Aorta (tissue), 5 donors: Measurements from ENCODE around the gene SUSD6. TPM values are rescaled to one million over a fixed set of nuclear protein-coding genes. Genes with fewer than 3 reads are reported as not detected.
A peak's percentile ranks its signal among the peaks of the same experiment; 100 is the strongest.
"Not testable (repeated sequence)": the region's sequence is repeated elsewhere in the genome, so short reads cannot be mapped to it uniquely, and the experiment has no call there.

Source experiments
- ATAC-seq: fragments of 200-7000 bp; cut with Tn5 transposase; one replicate; pipeline ENCODE4 v1.9.1; 2022; ENCODE audit warnings: moderate library complexity; ENCODE audit not compliant: low FRiP score
- DNase-seq, 2 donors: peaks; one replicate each; pipeline ENCODE4 v3.0.0-alpha.2; 2020
- H3K27ac ChIP-seq, 2 donors: one replicate each; pipeline ENCODE4 v1.5.1; 2013; ENCODE audit warnings: low read length in 2 of 2, mild to moderate bottlenecking in 2 of 2, moderate library complexity in 2 of 2, control low read depth in 1 of 2, inconsistent platforms in 1 of 2, low read depth in 1 of 2
- H3K27me3 ChIP-seq, 2 donors: one replicate each; pipeline ENCODE4 v1.6.1; 2013; ENCODE audit warnings: control low read depth in 1 of 2, low read length in 1 of 2, mild to moderate bottlenecking in 1 of 2, moderate library complexity in 1 of 2; ENCODE audit not compliant: insufficient read depth in 2 of 2, control insufficient read depth in 1 of 2
- H3K36me3 ChIP-seq, 2 donors: one replicate each; pipeline ENCODE4 v1.6.1; 2013; ENCODE audit warnings: control low read depth in 1 of 2, low read length in 1 of 2, mild to moderate bottlenecking in 1 of 2; ENCODE audit not compliant: insufficient read depth in 2 of 2, control insufficient read depth in 1 of 2
- H3K4me1 ChIP-seq, 2 donors: one replicate each; pipeline ENCODE4 v1.6.1; 2013; ENCODE audit warnings: low read length in 2 of 2, control low read depth in 1 of 2, mild to moderate bottlenecking in 1 of 2, moderate library complexity in 1 of 2; ENCODE audit not compliant: insufficient read depth in 2 of 2, control insufficient read depth in 1 of 2
- H3K4me3 ChIP-seq, 2 donors: one replicate each; pipeline ENCODE4 v1.5.1; 2013; ENCODE audit warnings: low read length in 2 of 2, control low read depth in 1 of 2, mild to moderate bottlenecking in 1 of 2
- H3K9me3 ChIP-seq: one replicate; pipeline ENCODE4 v1.6.1; 2013; ENCODE audit warnings: mild to moderate bottlenecking, low read length; ENCODE audit not compliant: control insufficient read depth
- WGBS, 2 donors: extraction: QIAGEN DNeasy Blood & Tissue Kit; methylation state at CpG; one replicate each; pipeline ENCODE4 v1.1.7; 2013; 5-methylcytosine and 5-hydroxymethylcytosine counted together
- intact Hi-C, 2 donors: fragments of 100-400 bp; cut with DNase I; formaldehyde crosslinking; loops; one replicate each; pipeline versions ENCODE4 v1.14.2 to v1.15.0; 2022
- polyA plus RNA-seq, 2 donors: library from polyadenylated mRNA; stranded (reverse); fragments of 200-250 nt; gene quantifications; one replicate each; pipeline ENCODE4 v1.2.3, GENCODE V29; 2013
- total RNA-seq, 2 donors: library from RNA; stranded (reverse); fragmentation: NEBNext Ultra II Directional; extraction: Animal tissue kit (Norgen Biotek cat#: 25700); gene quantifications; one replicate each; pipeline ENCODE4 v1.2.1, GENCODE V29; 2021
- donor health status: healthy with polysubstance abuse.
- donor health status: Bipolar disorder and iron deficiency.
- donor health status: DM: no; HTN: no; CAD: no.
- donor health status: DM: no; HTN: no; CAD: no.
- donor health status: DM: yes; HTN: yes; CAD: no.

The SUSD6 gene
- total and polyA plus RNA-seq, 4 donors: 7.4 to 59.9 (median 33.7) TPM

DNA sequence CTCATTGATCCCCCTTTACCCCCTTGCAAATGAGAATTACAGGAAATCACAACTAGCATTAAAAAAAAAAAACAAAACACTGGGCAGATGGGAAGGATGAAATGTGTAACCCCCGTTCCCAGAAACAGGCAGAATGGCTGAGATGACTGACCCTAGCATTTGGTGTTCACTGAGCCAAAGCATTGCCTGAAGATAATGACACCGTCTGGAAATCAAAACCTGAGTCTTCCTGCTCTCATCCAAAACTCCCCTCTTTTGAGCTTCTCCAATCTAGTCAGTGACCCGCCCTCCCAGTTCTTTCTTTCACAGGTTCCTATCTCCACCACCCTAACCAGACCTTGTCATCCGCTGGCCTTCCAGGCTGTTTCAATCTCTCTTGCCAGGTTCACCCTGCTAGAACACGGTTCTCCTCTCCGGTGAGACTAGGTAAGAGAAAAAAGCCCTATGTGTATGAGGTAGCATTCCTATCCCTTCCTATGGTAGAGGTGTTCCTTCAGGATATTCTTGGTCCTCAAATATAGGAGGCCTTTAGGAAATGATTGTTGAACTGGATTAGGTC, 21.3 kb downstream of the SUSD6 start:
- intact Hi-C loops: no loop called here
- no peak overlapping the region for H3K4me3 ChIP-seq
- H3K4me1 ChIP-seq: peaks cover 7 to 29% of the 10 kb centered on the region in 2 donors
- no peak overlapping the region for H3K27ac ChIP-seq
- no peaks in the 10 kb centered on the region for H3K36me3 ChIP-seq
- no peaks in the 10 kb centered on the region for H3K9me3 ChIP-seq
- WGBS, 2 donors: 85 to 92% methylated on average over 6 of the region's 6 CpGs
- H3K27me3 ChIP-seq: no peaks in the 10 kb centered on the region
- ATAC-seq (no peak), DNase-seq (no peak)

DNA sequence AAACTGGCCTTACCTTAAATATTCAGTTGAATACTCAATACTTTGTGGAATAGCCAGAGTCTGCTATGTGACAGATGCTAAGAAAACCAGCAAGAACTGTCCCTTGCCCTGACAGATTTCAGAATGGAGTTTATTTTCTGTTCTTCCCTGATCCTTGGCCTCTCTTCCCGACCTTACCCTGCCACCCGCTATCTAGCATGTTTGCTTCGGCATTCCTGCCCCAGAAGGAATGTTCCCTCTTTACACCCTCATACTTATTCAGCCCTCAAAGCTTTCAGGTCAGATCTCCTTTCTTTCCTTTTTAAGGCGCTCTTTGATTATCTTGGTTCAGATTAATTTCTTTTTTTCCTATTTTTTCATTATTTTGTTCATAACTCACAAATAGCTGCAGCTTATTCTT, 21.8 kb downstream of the SUSD6 start:
- 32 to 40% methylated on average over 3 to 4 of the region's 4 CpGs for WGBS, 2 donors
- H3K4me1 ChIP-seq: peaks cover 7 to 29% of the 10 kb centered on the region in 2 donors

DNA sequence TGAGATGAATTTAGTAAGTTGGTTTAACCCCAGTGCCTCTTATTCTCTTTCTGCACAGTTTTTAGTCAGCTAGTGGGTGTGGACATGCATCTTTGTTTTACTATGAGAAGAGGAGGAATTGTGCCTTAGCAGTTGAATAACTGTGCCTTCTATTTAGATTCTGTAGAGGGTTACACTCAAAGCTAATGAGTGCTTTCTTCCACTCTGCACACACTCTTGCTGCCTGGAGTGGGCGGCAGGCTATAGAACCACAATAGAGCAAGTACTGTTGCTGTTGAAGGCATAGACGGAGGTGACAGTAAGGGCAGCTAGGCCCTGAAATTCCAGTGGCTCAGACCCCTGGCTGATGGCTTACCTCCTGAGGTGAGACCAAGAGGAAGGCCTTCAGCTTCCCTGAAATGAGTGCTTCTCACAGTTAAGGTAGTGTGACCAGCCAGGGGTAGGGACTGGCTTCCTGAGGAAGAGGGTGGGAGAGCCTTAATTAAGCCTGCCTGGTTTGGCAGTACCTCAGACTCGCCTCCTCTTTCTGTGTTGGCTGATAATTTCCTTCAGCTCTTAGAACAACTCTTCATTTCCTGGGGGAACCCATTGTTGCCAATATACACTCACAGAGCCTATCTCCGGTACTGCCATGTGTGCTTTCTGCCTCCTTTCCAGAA, 24.7 kb downstream of the SUSD6 start:
- Histone ChIP-seq H3K27ac (peak overlapping the region; percentile 44 to 49), H3K4me1 (peaks cover 4 to 29% of the 10 kb centered on the region in 2 donors), H3K4me3 (no peak overlapping the region), H3K36me3 (no peaks in the 10 kb centered on the region), H3K27me3 (no peaks in the 10 kb centered on the region), H3K9me3 (no peaks in the 10 kb centered on the region)
- WGBS, 2 donors: 34 to 41% methylated on average over 4 of the region's 4 CpGs
- ATAC-seq (no peak), DNase-seq (no peak)
- intact Hi-C loops: no loop called here

More for the DNA sequence above, 21.8 kb downstream of the SUSD6 start:
- no peaks in the 10 kb centered on the region for H3K36me3 ChIP-seq
- peak overlapping the region in 1 of 2 donors; percentile 8 for H3K27ac ChIP-seq
- intact Hi-C loops: no loop called here
- no peak for DNase-seq
- no peaks in the 10 kb centered on the region for H3K9me3 ChIP-seq
- ATAC-seq: no peak
- H3K27me3 ChIP-seq: no peaks in the 10 kb centered on the region
- no peak overlapping the region for H3K4me3 ChIP-seq

DNA sequence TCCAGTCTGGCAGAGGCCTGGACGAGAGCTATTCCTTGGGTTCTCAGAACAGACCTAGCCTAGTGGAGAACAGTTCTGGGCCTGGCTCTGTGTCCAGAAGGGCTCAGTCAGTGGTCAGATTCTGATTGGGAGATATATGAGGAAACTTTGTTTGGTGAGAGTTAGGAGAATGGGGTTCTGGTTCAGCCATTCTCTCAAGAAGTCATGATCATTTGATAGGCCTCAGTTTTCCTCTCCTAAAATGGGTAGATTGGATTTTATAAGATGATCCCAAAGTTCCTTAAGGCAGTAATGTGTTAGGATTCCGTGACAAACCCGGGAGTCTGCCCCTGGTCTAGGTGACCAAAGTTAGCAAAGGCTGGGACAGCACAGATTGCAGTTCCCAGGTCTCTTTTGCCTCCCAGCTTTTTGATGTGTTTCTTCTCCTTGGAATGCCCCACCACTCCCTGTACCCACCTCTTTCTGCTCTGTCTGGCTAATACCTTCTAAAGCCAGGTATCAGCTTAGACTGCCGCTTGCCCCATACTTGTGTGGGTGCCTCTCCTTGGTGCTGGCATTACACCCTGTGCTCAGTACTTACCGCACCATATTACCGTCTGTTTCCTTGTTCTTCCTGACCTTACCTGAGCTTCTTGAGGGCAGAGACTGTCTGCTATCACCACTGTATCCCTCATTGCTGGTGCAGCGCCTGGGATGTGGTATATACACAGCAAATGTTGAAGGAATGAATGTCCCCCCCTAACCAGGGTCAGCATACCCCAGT, 25.5 kb downstream of the SUSD6 start:
- Histone ChIP-seq H3K9me3 (no peaks in the 10 kb centered on the region), H3K36me3 (no peaks in the 10 kb centered on the region), H3K27me3 (no peaks in the 10 kb centered on the region), H3K4me3 (no peak overlapping the region), H3K4me1 (peaks cover 4 to 23% of the 10 kb centered on the region in 2 donors), H3K27ac (peak overlapping the region; percentile 44 to 49)
- 66 to 76% methylated on average over 7 of the region's 7 CpGs for WGBS, 2 donors
- ATAC-seq (no peak), DNase-seq (no peak)
- intact Hi-C loops: no loop called here

DNA sequence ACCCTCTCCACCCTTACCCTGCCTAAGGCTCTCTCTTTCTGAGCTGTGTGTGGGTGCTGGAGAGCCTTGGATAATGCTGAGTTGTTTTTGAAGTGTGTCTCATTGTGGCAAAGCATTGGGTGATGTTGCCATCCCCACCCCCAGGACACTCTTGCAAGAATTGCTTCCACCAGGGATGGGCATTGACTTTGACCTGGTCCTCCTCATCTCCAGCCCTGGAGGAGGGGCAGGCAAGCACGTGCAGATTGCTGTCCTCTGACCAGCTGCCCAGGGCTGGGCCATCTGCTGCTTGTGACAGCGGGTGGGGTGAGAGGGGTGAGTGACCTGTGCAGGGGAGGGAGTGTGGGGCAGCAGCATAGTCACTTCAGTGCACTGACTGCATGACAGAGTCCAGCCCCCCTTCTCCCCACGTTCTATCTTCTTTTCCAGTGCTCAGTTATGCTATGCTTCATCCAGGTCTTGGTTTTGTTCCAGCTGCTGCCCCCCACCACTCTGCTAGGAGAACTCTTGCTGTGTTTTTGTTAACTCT, 26.2 kb downstream of the SUSD6 start:
- 8 to 10% methylated on average over 3 of the region's 3 CpGs for WGBS, 2 donors
- H3K27me3 ChIP-seq: no peaks in the 10 kb centered on the region
- intact Hi-C loops: no loop called here
- H3K27ac ChIP-seq: no peak overlapping the region
- H3K36me3 ChIP-seq: no peaks in the 10 kb centered on the region
- peak in 1 of 2 donors; percentile 61 for DNase-seq
- ATAC-seq: peak; percentile 42
- peaks cover 4 to 21% of the 10 kb centered on the region in 2 donors for H3K4me1 ChIP-seq
- H3K9me3 ChIP-seq: no peaks in the 10 kb centered on the region
- H3K4me3 ChIP-seq: no peak overlapping the region

DNA sequence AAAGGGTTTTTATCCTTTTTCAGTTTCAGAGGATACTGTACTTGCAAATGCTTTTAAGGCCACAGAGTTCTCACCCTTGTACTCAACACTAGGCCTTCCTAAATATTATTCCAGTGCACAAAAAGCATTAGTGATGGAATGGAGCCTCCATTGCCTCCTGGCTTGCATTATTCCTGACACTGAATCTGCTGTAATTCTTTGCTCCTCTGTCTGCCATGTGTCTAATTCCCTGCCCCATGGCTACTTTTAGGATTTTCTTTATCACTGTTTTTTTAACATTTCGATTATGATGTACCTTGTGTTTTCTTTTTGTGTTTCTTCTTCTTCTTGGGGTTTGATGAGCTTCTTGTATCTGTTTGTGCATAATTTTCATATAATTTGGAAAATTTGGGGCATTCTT, 29.5 kb downstream of the SUSD6 start:
- DNase-seq (no peak), ATAC-seq (no peak)
- Histone ChIP-seq H3K4me3 (no peak overlapping the region), H3K4me1 (peaks cover 2 to 20% of the 10 kb centered on the region in 2 donors), H3K27me3 (no peaks in the 10 kb centered on the region), H3K27ac (no peak overlapping the region), H3K36me3 (no peaks in the 10 kb centered on the region), H3K9me3 (no peaks in the 10 kb centered on the region)
- intact Hi-C loops: no loop called here
- WGBS, 2 donors: 99 to 100% methylated on average over 1 of the region's 1 CpG

DNA sequence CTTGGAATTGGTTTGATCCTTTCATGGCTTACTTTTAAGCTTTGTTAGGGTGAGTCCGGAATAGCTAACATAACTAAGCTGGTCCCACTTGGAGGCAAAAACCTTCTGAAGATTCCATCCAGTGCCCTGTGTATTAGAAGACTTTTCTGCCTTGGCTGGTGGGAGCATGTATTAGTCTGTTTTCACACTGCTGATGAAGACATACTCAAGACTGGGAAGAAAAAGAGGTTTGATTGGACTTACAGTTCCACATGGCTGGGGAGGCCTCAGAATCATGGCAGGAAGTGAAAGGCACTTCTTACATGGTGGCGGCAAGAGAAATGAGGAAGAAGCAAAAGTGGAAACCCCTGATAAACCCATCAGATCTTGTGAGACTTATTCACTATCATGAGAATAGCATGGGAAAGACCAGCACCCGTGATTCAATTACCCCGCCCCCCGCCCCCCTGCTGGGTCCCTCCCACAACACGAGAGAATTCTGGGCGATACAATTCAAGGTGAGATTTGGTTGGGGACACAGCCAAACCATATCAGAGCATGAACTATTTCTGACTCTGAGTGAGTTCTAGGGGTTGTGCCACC, 30.9 kb downstream of the SUSD6 start:
- H3K4me1 ChIP-seq, H3K9me3 ChIP-seq, H3K27me3 ChIP-seq, H3K27ac ChIP-seq, intact Hi-C loops, DNase-seq, ATAC-seq, H3K4me3 ChIP-seq, H3K36me3 ChIP-seq: not testable (repeated sequence)
- WGBS, 2 donors: 84 to 88% methylated on average over 7 of the region's 7 CpGs

DNA sequence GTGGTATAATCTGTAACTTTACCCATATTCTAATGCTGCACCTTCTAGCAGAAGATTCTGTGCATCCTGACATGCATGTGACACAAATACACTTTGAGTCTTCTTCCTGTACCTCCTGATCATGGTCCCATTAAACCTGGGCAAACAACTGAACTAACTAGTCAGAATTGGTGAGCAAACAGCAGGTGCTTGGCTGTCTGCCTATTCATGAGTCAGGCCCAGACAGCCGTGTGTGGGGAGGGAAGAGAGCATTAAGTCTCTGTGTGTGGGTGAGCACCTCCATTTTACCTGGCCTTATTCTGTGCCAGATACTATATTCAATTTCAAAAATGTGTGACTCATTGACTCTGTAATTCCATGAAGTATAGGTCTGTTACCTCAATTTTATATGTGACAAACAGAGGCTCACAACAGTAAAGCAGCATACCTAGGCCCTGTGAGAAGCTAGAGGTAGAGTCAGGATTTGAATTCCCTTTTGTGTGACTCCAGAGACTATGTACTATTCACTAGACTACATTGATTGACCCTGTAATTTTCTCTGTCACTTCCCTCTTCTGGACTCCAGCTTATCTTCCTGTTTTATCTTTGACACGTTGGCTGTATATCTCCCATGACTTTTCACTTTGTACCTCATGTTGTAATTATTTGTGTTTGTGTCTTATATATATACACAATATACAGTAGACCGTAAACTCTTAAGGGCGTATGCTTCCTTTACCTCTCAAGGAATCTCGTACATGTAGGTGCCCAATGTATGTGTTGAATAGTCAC, 32.2 kb downstream of the SUSD6 start:
- peaks cover 0 to 5% of the 10 kb centered on the region in 2 donors for H3K4me1 ChIP-seq

More for the DNA sequence above, 32.2 kb downstream of the SUSD6 start:
- Histone ChIP-seq H3K4me3 (no peak overlapping the region), H3K27me3 (no peaks in the 10 kb centered on the region), H3K27ac (no peak overlapping the region), H3K9me3 (no peaks in the 10 kb centered on the region), H3K36me3 (no peaks in the 10 kb centered on the region)
- ATAC-seq (no peak), DNase-seq (peak in 1 of 2 donors; percentile 79)
- 68 to 70% methylated on average over 5 of the region's 5 CpGs for WGBS, 2 donors
- intact Hi-C loops: no loop called here
